ENCODE measurements around the gene RFX2.

Gene RFX2

DNA sequence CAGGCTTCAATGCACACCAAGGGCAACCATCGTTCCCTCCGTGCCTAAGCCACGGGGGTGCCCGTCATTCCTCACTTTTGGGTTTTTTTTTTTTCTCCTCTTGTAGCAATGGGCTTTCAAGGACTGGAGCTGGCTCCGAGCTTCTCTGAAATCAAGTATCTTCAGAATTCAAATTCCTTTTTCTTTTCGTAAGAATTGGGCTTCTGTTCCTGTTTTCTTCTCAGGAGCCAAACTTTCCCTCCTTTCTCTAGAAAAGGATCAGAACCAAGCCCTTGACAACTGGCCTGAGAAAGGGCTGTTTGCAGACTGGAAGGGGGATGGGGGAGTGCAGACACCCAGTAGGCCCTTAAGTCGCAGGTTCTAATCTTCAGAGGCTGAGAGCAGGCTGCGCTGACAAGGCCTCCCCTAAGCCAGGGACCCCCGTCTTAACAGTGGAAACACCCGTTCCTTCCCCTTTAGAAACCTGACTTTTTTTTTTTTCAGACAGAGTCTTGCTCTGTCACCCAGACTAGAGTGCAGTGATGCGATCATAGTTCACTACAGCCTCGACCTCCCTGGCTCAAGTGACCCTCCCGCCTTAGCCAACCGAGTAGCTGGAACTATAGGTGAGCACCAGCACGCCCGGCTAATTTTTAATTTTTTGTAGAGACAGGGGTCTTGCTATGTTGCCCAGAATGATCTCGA, 51.6 kb downstream of the RFX2 start:
- CTCF ChIA-PET: interaction anchor here (1.8 kb wide), 1 partner anchor 10 kb away, joined by 10 read pairs; no protein-coding TSS in a partner anchor
- TF ChIP-seq, protein P1, sequence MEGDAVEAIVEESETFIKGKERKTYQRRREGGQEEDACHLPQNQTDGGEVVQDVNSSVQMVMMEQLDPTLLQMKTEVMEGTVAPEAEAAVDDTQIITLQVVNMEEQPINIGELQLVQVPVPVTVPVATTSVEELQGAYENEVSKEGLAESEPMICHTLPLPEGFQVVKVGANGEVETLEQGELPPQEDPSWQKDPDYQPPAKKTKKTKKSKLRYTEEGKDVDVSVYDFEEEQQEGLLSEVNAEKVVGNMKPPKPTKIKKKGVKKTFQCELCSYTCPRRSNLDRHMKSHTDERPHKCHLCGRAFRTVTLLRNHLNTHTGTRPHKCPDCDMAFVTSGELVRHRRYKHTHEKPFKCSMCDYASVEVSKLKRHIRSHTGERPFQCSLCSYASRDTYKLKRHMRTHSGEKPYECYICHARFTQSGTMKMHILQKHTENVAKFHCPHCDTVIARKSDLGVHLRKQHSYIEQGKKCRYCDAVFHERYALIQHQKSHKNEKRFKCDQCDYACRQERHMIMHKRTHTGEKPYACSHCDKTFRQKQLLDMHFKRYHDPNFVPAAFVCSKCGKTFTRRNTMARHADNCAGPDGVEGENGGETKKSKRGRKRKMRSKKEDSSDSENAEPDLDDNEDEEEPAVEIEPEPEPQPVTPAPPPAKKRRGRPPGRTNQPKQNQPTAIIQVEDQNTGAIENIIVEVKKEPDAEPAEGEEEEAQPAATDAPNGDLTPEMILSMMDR (IDR thresholded peaks at IDR 0.05; ENCODE audit: insufficient read depth, low read length, missing control alignments): no peak
- no peak overlapping the region for H3K4me3 ChIP-seq (ENCODE audit: low read depth, low read length)
- no peak for DNase-seq (ENCODE audit: low read depth, low spot score)
- POLR2A ChIA-PET: no interaction called here

DNA sequence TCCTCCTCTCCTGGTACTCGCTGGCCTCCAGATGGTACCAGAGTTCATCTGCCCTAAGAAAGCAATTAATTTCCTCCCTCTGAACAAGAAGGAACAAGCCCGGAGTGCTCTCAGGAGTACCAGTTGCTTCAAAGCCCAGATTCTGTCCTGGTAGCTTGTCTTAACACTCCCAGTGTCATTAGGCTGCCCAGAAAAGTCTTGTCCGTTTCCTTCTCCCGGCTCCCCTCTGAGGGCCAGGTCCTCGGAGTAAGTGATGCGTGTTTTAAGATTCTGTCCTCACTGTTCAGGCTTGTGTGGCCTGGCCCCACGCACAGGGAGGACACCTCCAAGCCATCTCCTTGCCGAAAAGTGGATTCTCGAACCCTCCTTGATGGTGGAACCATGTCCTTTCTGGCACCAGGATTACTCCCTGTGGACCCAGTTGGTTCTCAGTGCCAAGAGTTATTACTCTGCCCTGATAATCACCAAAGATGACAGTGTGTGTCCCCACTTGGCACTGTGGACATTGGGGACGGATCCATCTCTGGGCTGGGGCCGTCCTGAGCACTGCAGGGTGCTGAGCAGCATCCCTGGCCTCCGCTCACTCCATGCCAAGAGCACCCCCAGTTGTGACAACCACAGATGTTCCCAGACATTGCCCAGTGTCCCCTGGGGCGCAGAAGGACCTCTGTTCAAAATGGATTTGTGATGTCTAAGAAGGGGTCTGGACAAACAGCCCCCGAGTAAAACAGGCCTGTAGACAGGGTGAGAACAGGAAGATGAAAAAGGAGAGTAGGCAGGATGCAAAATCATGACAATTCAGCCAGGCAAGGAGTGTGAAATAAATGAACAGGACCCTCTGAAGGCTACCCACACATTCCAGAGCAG, 52.4 kb downstream of the RFX2 start:
- CTCF ChIA-PET: interaction anchor here (0.7 to 8.6 kb wide), 3 partner anchors 10 to 67 kb away, joined by 3 to 189 read pairs (median 16); no protein-coding TSS in a partner anchor
- no peak for DNase-seq (ENCODE audit: low read depth, low spot score)
- POLR2A ChIA-PET: interaction anchor here (0.7 to 0.9 kb wide), 2 partner anchors 19 to 22 kb away, joined by 3 to 4 read pairs; no protein-coding TSS in a partner anchor
- H3K4me3 ChIP-seq (ENCODE audit: low read depth, low read length): no peak overlapping the region
- TF ChIP-seq, protein P1 (IDR thresholded peaks at IDR 0.05; ENCODE audit: insufficient read depth, low read length, missing control alignments): no peak

DNA sequence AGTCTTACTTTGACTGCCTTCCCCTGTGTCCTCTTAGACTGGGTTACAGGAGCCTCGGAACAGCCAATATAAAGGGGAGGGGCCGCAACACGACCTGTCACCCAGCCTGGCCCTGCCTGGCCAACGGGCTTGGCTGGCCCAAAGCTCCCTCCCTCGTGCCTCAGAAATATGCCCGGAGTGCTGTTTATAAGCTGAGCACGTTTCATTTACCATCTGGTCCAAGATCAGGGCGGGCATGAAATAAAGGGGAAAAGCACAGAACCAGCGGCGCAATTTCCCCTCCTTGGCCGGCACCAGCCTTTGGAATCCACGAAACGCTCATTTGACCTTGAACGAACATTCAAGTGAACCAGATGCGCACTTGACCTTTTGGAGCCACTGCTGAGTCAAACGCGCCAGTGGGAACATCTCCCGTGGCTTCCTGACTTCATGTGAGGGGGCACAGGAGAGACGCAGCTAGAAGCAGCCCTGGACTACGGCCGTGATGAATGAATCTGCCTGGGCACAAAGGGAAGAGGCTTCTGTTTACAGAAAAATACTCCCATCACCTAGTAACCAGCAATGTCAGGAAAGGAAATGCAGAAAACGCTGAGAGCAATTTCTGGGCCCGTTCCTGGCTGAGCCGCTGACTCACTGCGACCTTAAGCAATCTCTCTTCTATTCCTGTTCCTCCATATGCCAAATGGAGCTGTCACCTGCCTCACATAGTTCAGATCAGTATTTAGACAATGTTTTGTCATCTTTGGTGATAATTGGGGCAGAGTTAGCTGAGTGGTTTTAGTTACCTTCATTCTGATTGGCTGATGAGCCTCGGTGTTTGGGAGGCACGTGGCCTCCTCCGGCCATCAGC, 53.3 kb downstream of the RFX2 start:
- TF ChIP-seq, protein P1 (IDR thresholded peaks at IDR 0.05; ENCODE audit: insufficient read depth, low read length, missing control alignments): no peak
- no peak overlapping the region for H3K4me3 ChIP-seq (ENCODE audit: low read depth, low read length)
- DNase-seq (ENCODE audit: low read depth, low spot score): peak; percentile 53
- POLR2A ChIA-PET: interaction anchor here (0.5 to 0.9 kb wide), 3 partner anchors 20 to 51 kb away, joined by 3 to 4 read pairs (median 3); no protein-coding TSS in a partner anchor
- CTCF ChIA-PET: interaction anchor here (0.7 to 8.6 kb wide), 4 partner anchors 9 to 68 kb away, joined by 3 to 189 read pairs (median 10); no protein-coding TSS in a partner anchor

DNA sequence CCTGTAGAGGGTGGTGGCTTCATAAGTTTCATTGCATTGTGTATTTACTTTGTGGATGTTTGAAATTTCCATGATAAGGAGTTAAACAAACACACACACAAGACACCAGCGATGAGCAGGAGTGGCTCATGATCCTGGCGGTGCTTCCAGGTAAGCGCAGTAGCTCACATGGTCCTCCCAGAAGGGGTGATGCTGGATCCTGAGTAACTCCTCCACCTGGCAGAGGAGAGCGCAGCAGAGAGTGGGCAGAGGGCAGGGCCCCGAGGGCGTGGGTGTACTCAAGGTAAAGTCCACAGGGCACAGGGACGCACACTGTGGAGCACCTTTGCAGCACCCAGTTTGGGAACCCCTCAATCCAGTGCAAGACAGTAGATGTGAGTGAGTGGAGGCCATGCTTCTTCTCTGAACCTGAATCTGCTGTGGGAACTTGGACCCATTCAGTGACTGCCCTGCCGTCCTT, 54.0 kb downstream of the RFX2 start:
- no peak overlapping the region for H3K4me3 ChIP-seq (ENCODE audit: low read depth, low read length)
- no peak for DNase-seq (ENCODE audit: low read depth, low spot score)
- ChIA-PET CTCF (interaction anchor here (1.9 to 8.6 kb wide), 3 partner anchors 8 to 68 kb away, joined by 5 to 189 read pairs (median 16); no protein-coding TSS in a partner anchor), POLR2A (no interaction called here)
- TF ChIP-seq, protein P1 (IDR thresholded peaks at IDR 0.05; ENCODE audit: insufficient read depth, low read length, missing control alignments): no peak

DNA sequence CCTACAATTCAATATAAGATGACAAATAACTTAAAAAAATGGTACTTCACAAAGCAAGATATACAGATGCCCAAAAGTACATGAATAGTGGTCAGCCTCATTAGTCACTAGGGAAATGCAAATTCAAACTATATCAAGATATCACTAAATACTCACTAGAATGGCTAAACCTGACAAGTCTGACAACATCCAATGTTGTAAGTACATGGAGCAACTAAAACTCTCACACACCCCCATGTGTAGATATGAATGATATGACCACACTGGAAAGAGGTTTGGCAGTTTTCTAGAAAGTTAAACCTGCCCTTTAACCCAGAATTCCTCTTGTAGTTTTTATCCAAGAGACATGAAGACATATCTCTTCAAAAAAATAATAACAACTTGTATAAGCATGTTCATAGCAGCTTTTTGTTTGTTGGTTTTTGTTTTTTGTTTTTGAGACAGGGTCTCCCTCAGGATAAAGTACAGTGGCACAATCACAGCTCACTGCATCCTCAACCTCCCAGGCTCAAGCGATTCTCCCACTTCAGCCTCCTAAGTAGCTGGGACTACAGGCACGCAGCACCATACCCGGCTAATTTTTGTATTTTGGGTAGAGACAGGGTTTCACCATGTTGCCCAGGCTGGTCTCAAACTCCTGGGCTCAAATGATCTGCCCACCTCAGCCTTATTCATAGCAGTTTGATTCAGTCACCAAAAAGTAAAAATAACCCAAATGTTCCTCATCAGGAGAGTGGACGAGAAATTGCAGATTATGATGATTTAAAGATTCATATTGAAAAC, 55.1 kb downstream of the RFX2 start:
- POLR2A ChIA-PET: no interaction called here
- no peak for DNase-seq (ENCODE audit: low read depth, low spot score)
- CTCF ChIA-PET: interaction anchor here (1.3 to 8.6 kb wide), 5 partner anchors 21 to 243 kb away, joined by 3 to 189 read pairs (median 3); no protein-coding TSS in a partner anchor
- H3K4me3 ChIP-seq (ENCODE audit: low read depth, low read length): no peak overlapping the region
- TF ChIP-seq, protein P1 (IDR thresholded peaks at IDR 0.05; ENCODE audit: insufficient read depth, low read length, missing control alignments): no peak
